CD4-positive, alpha-beta T cell treated with Interleukin-15 for 4 hours (primary cell): ENCODE measurements around the gene CFAP61.
A peak's percentile ranks its signal among the peaks of the same experiment; 100 is the strongest.
"Not testable (repeated sequence)": the region's sequence is repeated elsewhere in the genome, so short reads cannot be mapped to it uniquely, and the experiment has no call there.

ENCODE experiments used
- DNase-seq: peaks from one replicate; pipeline ENCODE4 v3.0.0-alpha.2; 2020; ENCODE audit warnings: low spot score

CFAP61 gene

GRCh38 chr20:20052074-20052970 is at the start of gene CFAP61, which contains the start of gene CRNKL1:
Gene CFAP61 (plus strand): TSS chr20:20052532. CDS start chr20:20056654, 4,122 bp downstream.
Gene CRNKL1 (minus strand): TSS chr20:20052466. CDS start chr20:20052342, 124 bp downstream.
- DNase-seq = peak; percentile 97

GRCh38 chr20:20003031-20003954 is 49.0 kb upstream of the CFAP61 start:
- DNase-seq = no peak

- DNase-seq = not testable (repeated sequence)
Observed at GRCh38 chr20:20003955-20004322, 48.4 kb upstream of the CFAP61 start.

GRCh38 chr20:20005342-20005741 is 47.0 kb upstream of the CFAP61 start:
- no peak for DNase-seq

GRCh38 chr20:20009784-20010253 is 42.5 kb upstream of the CFAP61 start:
- no peak for DNase-seq

- DNase-seq = no peak
Observed at GRCh38 chr20:20010639-20011500, 41.5 kb upstream of the CFAP61 start.

GRCh38 chr20:20012541-20012940 is 39.8 kb upstream of the CFAP61 start:
- no peak for DNase-seq

- peak; percentile 16 for DNase-seq
Observed at GRCh38 chr20:20014659-20015058, 37.7 kb upstream of the CFAP61 start.

GRCh38 chr20:20017001-20017843 is 35.1 kb upstream of the CFAP61 start, which contains the start of gene NAA20:
Gene NAA20 (plus strand): TSS chr20:20017362. CDS start chr20:20017397, 35 bp downstream.
- DNase-seq = peak; percentile 90

- DNase-seq = no peak
Observed at GRCh38 chr20:20017844-20018185, 34.5 kb upstream of the CFAP61 start.

- DNase-seq = no peak
Observed at GRCh38 chr20:20018366-20018765, 34.0 kb upstream of the CFAP61 start.

- no peak for DNase-seq
Observed at GRCh38 chr20:20019123-20019522, 33.2 kb upstream of the CFAP61 start.

GRCh38 chr20:20020908-20021307 is 31.4 kb upstream of the CFAP61 start:
- no peak for DNase-seq

- DNase-seq = no peak
Observed at GRCh38 chr20:20021835-20022234, 30.5 kb upstream of the CFAP61 start.

- no peak for DNase-seq
Observed at GRCh38 chr20:20022498-20022897, 29.8 kb upstream of the CFAP61 start.

GRCh38 chr20:20023395-20023794 is 28.9 kb upstream of the CFAP61 start:
- no peak for DNase-seq

- no peak for DNase-seq
Observed at GRCh38 chr20:20024942-20025341, 27.4 kb upstream of the CFAP61 start.

- no peak for DNase-seq
Observed at GRCh38 chr20:20027284-20027683, 25.0 kb upstream of the CFAP61 start.

GRCh38 chr20:20031790-20032189 is 20.5 kb upstream of the CFAP61 start:
- DNase-seq = no peak

GRCh38 chr20:20034486-20034885 is 17.8 kb upstream of the CFAP61 start:
- DNase-seq = no peak

- DNase-seq = no peak
Observed at GRCh38 chr20:20036756-20037155, 15.6 kb upstream of the CFAP61 start.
